Smooth muscle cell (in vitro differentiated cells): ENCODE measurements around the gene ESPN. TPM values are rescaled to one million over a fixed set of nuclear protein-coding genes. Genes with fewer than 3 reads are reported as not detected.

ENCODE experiments used
- DNase-seq: peaks from one replicate; lab custom pipeline; 2025; ENCODE audit not compliant: unreplicated experiment; lab: John Stamatoyannopoulos, UW
- H2AFZ ChIP-seq: fragments of 200-600 bp; sonication (generic); 2 replicates; pipeline ENCODE4 v1.6.0; 2016; ENCODE audit warnings: antibody characterized with exemption, low read depth, mild to moderate bottlenecking
- H3F3A ChIP-seq: fragments of 200-600 bp; sonication (generic); 2 replicates; pipeline ENCODE4 v1.6.0; 2017; ENCODE audit warnings: antibody characterized with exemption, low read depth
- H3K27ac ChIP-seq: fragments of 200-600 bp; sonication (generic); 2 replicates; pipeline ENCODE4 v1.5.1; 2016; ENCODE audit warnings: low read depth, mild to moderate bottlenecking
- H3K27me3 ChIP-seq: fragments of 200-600 bp; sonication (generic); 2 replicates; pipeline ENCODE4 v1.6.1; 2016; ENCODE audit warnings: low read depth, mild to moderate bottlenecking
- H3K36me3 ChIP-seq: fragments of 200-600 bp; sonication (generic); 2 replicates; pipeline ENCODE4 v1.5.1; 2016; ENCODE audit warnings: low read depth
- H3K4me1 ChIP-seq: fragments of 200-600 bp; sonication (generic); 2 replicates; pipeline ENCODE4 v1.5.1; 2016; ENCODE audit warnings: low read depth
- H3K4me2 ChIP-seq: fragments of 200-600 bp; sonication (generic); 2 replicates; pipeline ENCODE4 v1.6.0; 2016; ENCODE audit warnings: mild to moderate bottlenecking
- H3K4me3 ChIP-seq: fragments of 200-600 bp; sonication (generic); 2 replicates; pipeline ENCODE4 v1.5.1; 2016; ENCODE audit warnings: mild to moderate bottlenecking
- H3K79me2 ChIP-seq: fragments of 200-600 bp; sonication (generic); 2 replicates; pipeline ENCODE4 v1.6.0; 2016; ENCODE audit warnings: low read depth, mild to moderate bottlenecking
- H3K9ac ChIP-seq: fragments of 200-600 bp; sonication (generic); 2 replicates; pipeline ENCODE4 v1.6.0; 2016; ENCODE audit warnings: low read depth
- H3K9me3 ChIP-seq: fragments of 200-600 bp; sonication (generic); replicated peaks from 2 replicates; pipeline ENCODE4 v1.5.1; 2016; ENCODE audit warnings: low read depth
- H4K20me1 ChIP-seq: fragments of 200-600 bp; sonication (generic); 2 replicates; pipeline ENCODE4 v1.6.0; 2016; ENCODE audit warnings: low read depth
- CTCF ChIP-seq: fragments of 200-600 bp; sonication (generic); IDR thresholded peaks from 2 replicates; pipeline ENCODE4 v1.5.1; 2017; ENCODE audit warnings: borderline replicate concordance, mild to moderate bottlenecking, antibody characterized with exemption; ENCODE audit not compliant: insufficient read depth, poor library complexity, severe bottlenecking
- WGBS: methylation state at CpG from one replicate; pipeline ENCODE4 v1.1.7; 2016; ENCODE audit warnings: low lambda C conversion rate; 5-methylcytosine and 5-hydroxymethylcytosine counted together
- polyA plus RNA-seq: library from polyadenylated mRNA; unstranded; fragments of >200 nt; fragmentation: Nextera tagmentation; extraction: Ambion mirVana; gene quantifications from 2 replicates; pipeline ENCODE4 v1.2.1, GENCODE V29; 2016
- total RNA-seq: library from RNA; depleted of rRNA; stranded (reverse); fragments of >200 nt; gene quantifications from 2 replicates; pipeline ENCODE4 v1.2.3, GENCODE V29; 2014

Gene ESPN
- total and polyA plus RNA-seq, 2 experiments from 2014 or later: 1.1 TPM; not detected in 1

GRCh38 chr1:6499296-6499695 is 74.7 kb downstream of the ESPN start:
- H3K79me2 ChIP-seq: no peaks in the 10 kb centered on the region
- no peak overlapping the region for H3K27ac ChIP-seq
- WGBS: 67% methylated on average over 4 of the region's 4 CpGs
- peaks cover 17% of the 10 kb centered on the region for H3K4me1 ChIP-seq
- H3K4me2 ChIP-seq: no peak overlapping the region
- TF ChIP-seq CTCF: no peak
- no peak for DNase-seq
- H2AFZ ChIP-seq: no peak overlapping the region
- H3K9me3 ChIP-seq: no peaks in the 10 kb centered on the region
- H3K36me3 ChIP-seq: no peaks in the 10 kb centered on the region
- no peak overlapping the region for H3K9ac ChIP-seq
- H3F3A ChIP-seq: no peaks in the 10 kb centered on the region
- H4K20me1 ChIP-seq: no peaks in the 10 kb centered on the region
- H3K4me3 ChIP-seq: no peak overlapping the region
- no peaks in the 10 kb centered on the region for H3K27me3 ChIP-seq

DNA sequence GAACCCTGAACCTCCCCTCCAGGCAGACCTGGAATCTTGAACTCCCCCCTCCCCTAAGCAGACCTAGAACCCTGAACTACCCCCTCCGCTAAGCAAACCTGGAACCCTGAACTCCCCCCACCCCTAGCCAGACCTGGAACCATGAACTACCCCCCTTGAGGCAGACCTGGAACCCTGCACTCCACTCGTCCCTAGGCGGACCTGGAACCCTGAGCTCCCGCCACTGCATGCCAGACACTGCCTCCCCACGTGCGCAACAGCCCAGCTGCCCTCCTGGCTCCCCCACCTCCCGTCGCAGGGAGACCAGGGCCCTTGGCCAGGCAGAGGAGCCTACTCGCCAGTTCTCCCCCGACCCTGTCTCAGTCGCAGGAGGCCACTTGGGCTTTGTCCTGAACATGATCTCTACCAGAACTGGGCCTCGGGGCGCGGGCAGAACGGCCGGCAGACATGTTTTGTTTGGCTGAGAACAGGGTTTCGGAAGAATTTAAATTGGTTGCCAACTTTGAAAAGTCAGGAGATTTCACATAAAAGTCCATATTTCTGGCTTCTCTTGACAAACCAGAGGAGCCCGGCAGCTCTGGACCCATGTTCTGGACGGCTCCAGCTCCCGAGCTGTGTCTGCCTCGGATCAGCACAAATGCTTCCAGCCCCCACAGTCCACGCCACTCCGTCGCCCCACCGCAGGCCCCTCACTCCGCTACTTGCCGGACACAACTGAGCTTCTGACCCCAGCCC is 76.1 kb downstream of the ESPN start:
- Histone ChIP-seq H3K4me2 (no peak overlapping the region), H3K9ac (no peak overlapping the region), H3K9me3 (no peaks in the 10 kb centered on the region), H3K36me3 (no peaks in the 10 kb centered on the region), H3F3A (no peaks in the 10 kb centered on the region), H3K27me3 (no peaks in the 10 kb centered on the region), H3K27ac (no peak overlapping the region), H3K79me2 (no peaks in the 10 kb centered on the region), H3K4me1 (peaks cover 17% of the 10 kb centered on the region), H4K20me1 (no peaks in the 10 kb centered on the region), H3K4me3 (no peak overlapping the region), H2AFZ (no peak overlapping the region)
- TF ChIP-seq CTCF: no peak
- 92% methylated on average over 27 of the region's 27 CpGs for WGBS
- no peak for DNase-seq

GRCh38 chr1:6501279-6501813 is 76.8 kb downstream of the ESPN start:
- Histone ChIP-seq H3K9ac (no peak overlapping the region), H2AFZ (no peak overlapping the region), H3K27me3 (no peaks in the 10 kb centered on the region), H3K4me3 (no peak overlapping the region), H3K36me3 (no peaks in the 10 kb centered on the region), H3K9me3 (no peaks in the 10 kb centered on the region), H4K20me1 (no peaks in the 10 kb centered on the region), H3F3A (no peaks in the 10 kb centered on the region), H3K79me2 (no peaks in the 10 kb centered on the region), H3K4me1 (peaks cover 14% of the 10 kb centered on the region), H3K27ac (no peak overlapping the region), H3K4me2 (no peak overlapping the region)
- TF ChIP-seq CTCF: no peak
- DNase-seq: no peak
- 90% methylated on average over 10 of the region's 10 CpGs for WGBS
